SU-DHL-6 (cell line): Measurements from ENCODE around the gene RPS29.
A peak's percentile ranks its signal among the peaks of the same experiment; 100 is the strongest.

Source experiments
- H2AFZ ChIP-seq: fragments of 200-600 bp; sonication (generic); 2 replicates; pipeline ENCODE4 v1.6.1; 2014; ENCODE audit warnings: low read depth, mild to moderate bottlenecking, moderate library complexity, mixed read lengths, antibody characterized with exemption, low read length; ENCODE audit not compliant: severe bottlenecking
- H3F3A ChIP-seq: fragments of 200-600 bp; shearing (Covaris generic); 2 replicates; pipeline ENCODE4 v1.6.0; 2016; ENCODE audit warnings: antibody characterized with exemption, mild to moderate bottlenecking; ENCODE audit not compliant: insufficient read depth
- H3K27ac ChIP-seq: fragments of 200-600 bp; sonication (generic); 2 replicates; pipeline ENCODE4 v1.5.1; 2016; ENCODE audit warnings: low read depth, mild to moderate bottlenecking, low read length, moderate library complexity, mixed read lengths
- H3K27me3 ChIP-seq: fragments of 200-600 bp; sonication (generic), shearing (Covaris generic); 2 replicates; pipeline ENCODE4 v1.6.0; 2014; ENCODE audit warnings: mild to moderate bottlenecking, low read length
- H3K36me3 ChIP-seq: fragments of 200-600 bp; sonication (generic); 2 replicates; pipeline ENCODE4 v1.6.1; 2014; ENCODE audit warnings: mild to moderate bottlenecking, low read length, mixed read lengths
- H3K4me2 ChIP-seq: fragments of 300-600, 200-600 bp; shearing (Covaris generic), sonication (generic); 2 replicates; pipeline ENCODE4 v1.6.0; 2014; ENCODE audit warnings: low read length, low read depth, mild to moderate bottlenecking; ENCODE audit not compliant: poor library complexity, severe bottlenecking
- H3K4me3 ChIP-seq: fragments of 200-600 bp; sonication (generic); 2 replicates; pipeline ENCODE4 v1.5.1; 2014; ENCODE audit warnings: antibody characterized with exemption, low read length, mild to moderate bottlenecking, mixed read lengths; ENCODE audit not compliant: insufficient read depth, poor library complexity, severe bottlenecking
- H3K79me2 ChIP-seq: fragments of 200-600 bp; sonication (generic); 2 replicates; pipeline ENCODE4 v1.6.1; 2014; ENCODE audit warnings: mild to moderate bottlenecking, low read length, moderate library complexity; ENCODE audit not compliant: insufficient read depth
- H3K9ac ChIP-seq: fragments of 200-600 bp; sonication (generic); 2 replicates; pipeline ENCODE4 v1.7.0; 2014; ENCODE audit warnings: mild to moderate bottlenecking, low read length
- H3K9me2 ChIP-seq: fragments of 200-600 bp; sonication (generic); replicated peaks from 2 replicates; pipeline ENCODE4 v1.6.1; 2014; ENCODE audit warnings: low read length; ENCODE audit not compliant: insufficient read depth
- H3K9me3 ChIP-seq: fragments of 200-600 bp; sonication (generic); 2 replicates; pipeline ENCODE4 v1.6.1; 2014; ENCODE audit warnings: low read length, mixed read lengths; ENCODE audit not compliant: insufficient read depth
- H4K20me1 ChIP-seq: fragments of 200-600 bp; sonication (generic); 2 replicates; pipeline ENCODE4 v1.6.1; 2014; ENCODE audit warnings: low read depth, mild to moderate bottlenecking, antibody characterized with exemption, low read length, moderate library complexity, mixed read lengths
- EZH2phosphoT487 ChIP-seq: fragments of 200-600 bp; sonication (generic), shearing (Covaris generic); conservative IDR thresholded peaks from 2 replicates; pipeline ENCODE4 v1.6.1; 2018; ENCODE audit warnings: mild to moderate bottlenecking, antibody characterized with exemption, low read length, moderate library complexity, mixed read lengths
- TF ChIP-seq, protein P1 (sequence below): fragments of 200-600 bp; sonication (generic); IDR thresholded peaks from one replicate; pipeline ENCODE4 v1.5.1; 2017; ENCODE audit warnings: antibody characterized with exemption, mild to moderate bottlenecking, low read length, moderate library complexity; ENCODE audit not compliant: insufficient read depth, poor library complexity, severe bottlenecking

The RPS29 gene

GRCh38 chr14:49622022-49622607, 35.9 kb upstream of the RPS29 start:
- no peak overlapping the region for H2AFZ ChIP-seq
- TF ChIP-seq, protein P1, sequence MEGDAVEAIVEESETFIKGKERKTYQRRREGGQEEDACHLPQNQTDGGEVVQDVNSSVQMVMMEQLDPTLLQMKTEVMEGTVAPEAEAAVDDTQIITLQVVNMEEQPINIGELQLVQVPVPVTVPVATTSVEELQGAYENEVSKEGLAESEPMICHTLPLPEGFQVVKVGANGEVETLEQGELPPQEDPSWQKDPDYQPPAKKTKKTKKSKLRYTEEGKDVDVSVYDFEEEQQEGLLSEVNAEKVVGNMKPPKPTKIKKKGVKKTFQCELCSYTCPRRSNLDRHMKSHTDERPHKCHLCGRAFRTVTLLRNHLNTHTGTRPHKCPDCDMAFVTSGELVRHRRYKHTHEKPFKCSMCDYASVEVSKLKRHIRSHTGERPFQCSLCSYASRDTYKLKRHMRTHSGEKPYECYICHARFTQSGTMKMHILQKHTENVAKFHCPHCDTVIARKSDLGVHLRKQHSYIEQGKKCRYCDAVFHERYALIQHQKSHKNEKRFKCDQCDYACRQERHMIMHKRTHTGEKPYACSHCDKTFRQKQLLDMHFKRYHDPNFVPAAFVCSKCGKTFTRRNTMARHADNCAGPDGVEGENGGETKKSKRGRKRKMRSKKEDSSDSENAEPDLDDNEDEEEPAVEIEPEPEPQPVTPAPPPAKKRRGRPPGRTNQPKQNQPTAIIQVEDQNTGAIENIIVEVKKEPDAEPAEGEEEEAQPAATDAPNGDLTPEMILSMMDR, result no peak
- no peak for TF ChIP-seq EZH2phosphoT487
- H3K4me3 ChIP-seq, result peak overlapping the region; percentile 78
- H3K9me2 ChIP-seq, result no peaks in the 10 kb centered on the region
- H3K36me3 ChIP-seq, result peaks cover 25% of the 10 kb centered on the region
- H4K20me1 ChIP-seq, result peaks cover 27% of the 10 kb centered on the region
- no peaks in the 10 kb centered on the region for H3K27me3 ChIP-seq
- H3F3A ChIP-seq, result peaks cover 45% of the 10 kb centered on the region
- no peaks in the 10 kb centered on the region for H3K9me3 ChIP-seq
- peak overlapping the region; percentile 83 for H3K4me2 ChIP-seq
- H3K27ac ChIP-seq, result peak overlapping the region; percentile 28; the same call in 1 of the 2 replicates
- H3K9ac ChIP-seq, result peak overlapping the region; percentile 90
- peaks cover 96% of the 10 kb centered on the region for H3K79me2 ChIP-seq

DNA sequence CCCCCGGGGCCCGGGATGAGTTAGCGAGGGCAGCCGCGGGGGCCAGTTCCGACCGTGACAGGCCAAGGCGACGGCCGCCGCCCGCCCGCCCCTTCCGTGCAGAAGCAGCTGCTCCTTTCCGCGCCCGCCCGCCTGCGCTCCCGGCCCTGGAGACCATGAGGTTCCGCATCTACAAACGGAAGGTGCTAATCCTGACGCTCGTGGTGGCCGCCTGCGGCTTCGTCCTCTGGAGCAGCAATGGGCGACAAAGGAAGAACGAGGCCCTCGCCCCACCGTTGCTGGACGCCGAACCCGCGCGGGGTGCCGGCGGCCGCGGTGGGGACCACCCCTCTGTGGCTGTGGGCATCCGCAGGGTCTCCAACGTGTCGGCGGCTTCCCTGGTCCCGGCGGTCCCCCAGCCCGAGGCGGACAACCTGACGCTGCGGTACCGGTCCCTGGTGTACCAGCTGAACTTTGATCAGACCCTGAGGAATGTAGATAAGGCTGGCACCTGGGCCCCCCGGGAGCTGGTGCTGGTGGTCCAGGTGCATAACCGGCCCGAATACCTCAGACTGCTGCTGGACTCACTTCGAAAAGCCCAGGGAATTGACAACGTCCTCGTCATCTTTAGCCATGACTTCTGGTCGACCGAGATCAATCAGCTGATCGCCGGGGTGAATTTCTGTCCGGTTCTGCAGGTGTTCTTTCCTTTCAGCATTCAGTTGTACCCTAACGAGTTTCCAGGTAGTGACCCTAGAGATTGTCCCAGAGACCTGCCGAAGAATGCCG, 35.1 kb upstream of the RPS29 start:
- no peaks in the 10 kb centered on the region for H3K27me3 ChIP-seq
- no peaks in the 10 kb centered on the region for H3K9me3 ChIP-seq
- H3K27ac ChIP-seq, result peak overlapping the region; percentile 79
- TF ChIP-seq EZH2phosphoT487, result no peak
- TF ChIP-seq, protein P1, result no peak
- H3K9me2 ChIP-seq, result no peaks in the 10 kb centered on the region
- peaks cover 95% of the 10 kb centered on the region for H3K79me2 ChIP-seq
- H4K20me1 ChIP-seq, result peaks cover 27% of the 10 kb centered on the region
- H2AFZ ChIP-seq, result peak overlapping the region; percentile 70
- H3F3A ChIP-seq, result peaks cover 49% of the 10 kb centered on the region
- peak overlapping the region; percentile 78 for H3K4me3 ChIP-seq
- H3K36me3 ChIP-seq, result peaks cover 24% of the 10 kb centered on the region
- peak overlapping the region; percentile 90 for H3K9ac ChIP-seq
- H3K4me2 ChIP-seq, result peak overlapping the region; percentile 83

DNA sequence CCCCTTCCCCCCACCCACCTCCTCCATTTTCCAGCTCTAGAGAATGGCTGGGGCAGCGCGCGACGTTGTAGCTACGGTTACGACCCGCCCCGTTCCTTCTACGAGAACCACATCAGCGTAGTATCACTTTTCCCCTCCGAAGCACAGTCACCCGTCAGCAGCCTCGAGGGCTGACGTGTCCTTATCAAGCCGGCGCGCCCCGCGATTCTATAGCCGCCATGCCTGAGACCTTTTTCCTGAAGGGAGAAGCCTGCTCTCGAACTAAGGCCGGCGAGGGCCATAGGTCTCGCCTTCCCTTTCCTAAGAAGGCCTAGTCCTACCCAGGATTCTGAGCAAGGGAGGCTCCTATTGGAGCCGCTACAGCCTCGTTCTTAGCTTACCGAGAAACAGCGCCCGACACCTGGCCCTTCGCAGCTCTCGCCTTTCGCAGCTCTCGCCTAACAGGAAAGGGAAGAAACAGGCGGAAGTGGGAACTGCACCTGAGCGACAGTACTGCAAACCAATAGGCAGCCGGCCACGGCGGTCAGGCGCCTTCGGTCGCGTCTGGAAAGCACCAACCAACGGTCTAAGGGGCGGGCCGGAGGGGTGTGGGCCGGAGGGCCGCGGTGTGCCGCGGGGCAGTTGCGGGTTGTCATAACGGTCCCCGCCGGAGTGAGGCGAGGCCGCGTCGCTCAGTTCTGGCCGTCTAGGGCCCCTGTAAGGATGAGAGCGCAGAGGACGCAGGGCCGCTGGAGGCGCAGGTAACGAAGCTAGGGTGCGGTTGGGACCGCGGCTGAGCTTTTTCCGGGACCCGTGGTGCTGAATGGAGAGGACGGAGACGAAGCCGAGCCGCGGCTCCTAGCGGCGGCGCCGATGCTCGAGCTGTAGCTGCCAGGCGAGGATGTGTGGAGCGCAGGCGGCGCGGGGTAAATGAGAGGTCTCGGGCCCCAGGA, 34.3 kb upstream of the RPS29 start, which contains the start of the genes MGAT2 and RPL36AL:
MGAT2 (plus strand) TSS at position 618 of the 932 bp plus-strand sequence. CDS start 470 bp downstream, outside the sequence.
RPL36AL (minus strand) TSS at position 445 of the 932 bp plus-strand sequence. CDS start 1,522 bp downstream, outside the sequence.
- H3K36me3 ChIP-seq, result peaks cover 21% of the 10 kb centered on the region
- H3K4me3 ChIP-seq, result peak within 1 kb of the TSS; percentile 78
- no peaks in the 10 kb centered on the region for H3K27me3 ChIP-seq
- peaks cover 54% of the 10 kb centered on the region for H3F3A ChIP-seq
- peak within 1 kb of the TSS; percentile 70 for H2AFZ ChIP-seq
- H4K20me1 ChIP-seq, result peaks cover 24% of the 10 kb centered on the region
- peak within 1 kb of the TSS; percentile 89 for H3K4me2 ChIP-seq
- H3K9me2 ChIP-seq, result no peaks in the 10 kb centered on the region
- no peak for TF ChIP-seq EZH2phosphoT487
- TF ChIP-seq, protein P1, result peak; percentile 26
- H3K9me3 ChIP-seq, result no peaks in the 10 kb centered on the region
- peak within 1 kb of the TSS; percentile 79 for H3K27ac ChIP-seq
- peak within 1 kb of the TSS; percentile 90 for H3K9ac ChIP-seq
- peaks cover 89% of the 10 kb centered on the region for H3K79me2 ChIP-seq
